ENCODE results near the gene PCDH9. TPM values are rescaled to one million over a fixed set of nuclear protein-coding genes. Genes with fewer than 3 reads are reported as not detected.

The PCDH9 gene
- total and polyA plus RNA-seq, 7 experiments from 2014 or later: 0.08 to 1.3 (median 0.21) TPM

GRCh38 chr13:67083519-67083918 lies 146.6 kb downstream of the PCDH9 start:
- H3K4me1 Mint-ChIP-seq: no peaks in the 10 kb centered on the region
- H3K27ac ChIP-seq (ENCODE audit: low read depth, low read length): no peak overlapping the region
- H3K4me3 Mint-ChIP-seq: no peak overlapping the region
- H3K27me3 ChIP-seq (ENCODE audit: control insufficient read depth in 2 of 2, insufficient read depth in 2 of 2, low read length in 2 of 2): no peaks in the 10 kb centered on the region
- DNase-seq (no peak), ATAC-seq (no peak)
- ChIA-PET POLR2A (no interaction called here), CTCF (no interaction called here)
- no peaks in the 10 kb centered on the region for H3K36me3 ChIP-seq (ENCODE audit: control insufficient read depth in 2 of 3, insufficient read depth in 3 of 3, low read length in 3 of 3)
- intact Hi-C loops (cut with micrococcal nuclease): no loop called here
- H3K9me3 ChIP-seq (ENCODE audit: control insufficient read depth in 2 of 3, low read length in 3 of 3): no peaks in the 10 kb centered on the region
- no peak overlapping the region for H3K4me3 ChIP-seq (ENCODE audit: low read length)
- no peaks in the 10 kb centered on the region for H3K36me3 Mint-ChIP-seq
- H3K4me1 ChIP-seq (ENCODE audit: control insufficient read depth in 2 of 2, insufficient read depth in 2 of 2, low read length in 2 of 2): no peaks in the 10 kb centered on the region
- H3K9me3 Mint-ChIP-seq: peaks cover 0 to 5% (median 0%) of the 10 kb centered on the region in 11 donors
- no peaks in the 10 kb centered on the region for H3K27me3 Mint-ChIP-seq
- H3K27ac Mint-ChIP-seq: no peak overlapping the region

GRCh38 chr13:67080351-67080750 lies 149.8 kb downstream of the PCDH9 start:
- Mint-ChIP-seq H3K36me3 (no peaks in the 10 kb centered on the region), H3K27ac (no peak overlapping the region), H3K4me1 (no peaks in the 10 kb centered on the region), H3K9me3 (peaks cover 0 to 5% (median 0%) of the 10 kb centered on the region in 11 donors), H3K27me3 (no peaks in the 10 kb centered on the region), H3K4me3 (no peak overlapping the region)
- Histone ChIP-seq H3K4me1 (ENCODE audit: control insufficient read depth in 2 of 2, insufficient read depth in 2 of 2, low read length in 2 of 2) (no peaks in the 10 kb centered on the region), H3K27me3 (ENCODE audit: control insufficient read depth in 2 of 2, insufficient read depth in 2 of 2, low read length in 2 of 2) (no peaks in the 10 kb centered on the region), H3K36me3 (ENCODE audit: control insufficient read depth in 2 of 3, insufficient read depth in 3 of 3, low read length in 3 of 3) (no peaks in the 10 kb centered on the region), H3K27ac (ENCODE audit: low read depth, low read length) (no peak overlapping the region), H3K9me3 (ENCODE audit: control insufficient read depth in 2 of 3, low read length in 3 of 3) (no peaks in the 10 kb centered on the region), H3K4me3 (ENCODE audit: low read length) (no peak overlapping the region)
- intact Hi-C loops (cut with micrococcal nuclease): no loop called here
- ChIA-PET CTCF (no interaction called here), POLR2A (no interaction called here)
- DNase-seq (no peak), ATAC-seq (no peak)

DNA sequence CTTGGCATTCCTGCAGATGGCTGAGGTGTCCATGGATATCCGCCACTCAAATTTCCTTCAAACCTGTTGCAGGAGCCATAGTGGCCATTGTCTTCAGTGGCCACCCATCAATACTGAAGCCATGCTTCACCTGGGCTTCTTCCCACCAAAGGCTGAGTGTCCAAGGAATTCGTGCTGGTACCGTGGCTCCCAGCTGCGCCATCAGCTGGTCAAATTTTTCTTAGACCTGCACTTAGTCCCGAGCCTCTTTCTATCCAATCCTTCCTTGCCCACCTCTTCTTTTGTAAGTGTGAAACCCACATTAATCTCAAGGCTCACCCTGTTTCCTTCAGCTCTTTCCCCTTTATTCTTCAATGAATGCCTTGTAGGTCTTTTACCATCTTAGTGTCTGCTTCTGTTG lies 152.1 kb downstream of the PCDH9 start:
- Mint-ChIP-seq H3K9me3 (peaks cover 0 to 5% (median 0%) of the 10 kb centered on the region in 11 donors), H3K36me3 (no peaks in the 10 kb centered on the region), H3K4me1 (no peaks in the 10 kb centered on the region), H3K4me3 (no peak overlapping the region), H3K27ac (no peak overlapping the region), H3K27me3 (no peaks in the 10 kb centered on the region)
- Histone ChIP-seq H3K9me3 (ENCODE audit: control insufficient read depth in 2 of 3, low read length in 3 of 3) (no peaks in the 10 kb centered on the region), H3K36me3 (ENCODE audit: control insufficient read depth in 2 of 3, insufficient read depth in 3 of 3, low read length in 3 of 3) (no peaks in the 10 kb centered on the region), H3K27me3 (ENCODE audit: control insufficient read depth in 2 of 2, insufficient read depth in 2 of 2, low read length in 2 of 2) (no peaks in the 10 kb centered on the region), H3K4me1 (ENCODE audit: control insufficient read depth in 2 of 2, insufficient read depth in 2 of 2, low read length in 2 of 2) (no peaks in the 10 kb centered on the region), H3K4me3 (ENCODE audit: low read length) (no peak overlapping the region), H3K27ac (ENCODE audit: low read depth, low read length) (no peak overlapping the region)
- no peak for DNase-seq
- intact Hi-C loops (cut with micrococcal nuclease): no loop called here
- ChIA-PET POLR2A (no interaction called here), CTCF (no interaction called here)
- no peak for ATAC-seq

DNA sequence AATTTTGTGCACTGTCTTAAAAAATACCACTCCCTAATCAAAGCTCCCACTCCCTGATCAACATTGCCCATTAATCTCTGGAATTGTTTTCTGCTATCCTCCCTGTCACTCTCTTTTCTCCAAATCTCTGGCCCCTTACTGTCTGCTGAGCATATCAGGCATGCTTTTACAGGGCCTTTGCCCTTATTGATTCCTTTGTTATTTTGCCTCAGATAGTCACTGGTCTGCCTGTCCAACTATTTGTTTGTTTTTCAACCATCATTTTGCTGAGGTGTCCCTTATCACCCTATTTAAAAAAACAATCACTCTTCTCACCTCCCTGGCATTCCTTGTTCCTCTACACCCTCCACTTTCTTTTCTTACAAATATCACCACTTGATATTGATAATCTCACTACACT lies 153.0 kb downstream of the PCDH9 start:
- H3K27ac ChIP-seq (ENCODE audit: low read depth, low read length): no peak overlapping the region
- H3K27me3 ChIP-seq (ENCODE audit: control insufficient read depth in 2 of 2, insufficient read depth in 2 of 2, low read length in 2 of 2): no peaks in the 10 kb centered on the region
- ChIA-PET CTCF (no interaction called here), POLR2A (no interaction called here)
- H3K36me3 ChIP-seq (ENCODE audit: control insufficient read depth in 2 of 3, insufficient read depth in 3 of 3, low read length in 3 of 3): no peaks in the 10 kb centered on the region
- intact Hi-C loops (cut with micrococcal nuclease): no loop called here
- no peaks in the 10 kb centered on the region for H3K4me1 Mint-ChIP-seq
- H3K4me3 ChIP-seq (ENCODE audit: low read length): no peak overlapping the region
- H3K9me3 ChIP-seq (ENCODE audit: control insufficient read depth in 2 of 3, low read length in 3 of 3): no peaks in the 10 kb centered on the region
- H3K36me3 Mint-ChIP-seq: no peaks in the 10 kb centered on the region
- H3K4me1 ChIP-seq (ENCODE audit: control insufficient read depth in 2 of 2, insufficient read depth in 2 of 2, low read length in 2 of 2): no peaks in the 10 kb centered on the region
- H3K27me3 Mint-ChIP-seq: no peaks in the 10 kb centered on the region
- ATAC-seq: no peak
- H3K9me3 Mint-ChIP-seq: peaks cover 0 to 5% (median 0%) of the 10 kb centered on the region in 11 donors
- no peak overlapping the region for H3K4me3 Mint-ChIP-seq
- H3K27ac Mint-ChIP-seq: no peak overlapping the region
- DNase-seq: no peak

GRCh38 chr13:67076378-67076777 lies 153.8 kb downstream of the PCDH9 start:
- no peak overlapping the region for H3K4me3 Mint-ChIP-seq
- no peaks in the 10 kb centered on the region for H3K4me1 Mint-ChIP-seq
- CTCF ChIA-PET: no interaction called here
- Histone ChIP-seq H3K9me3 (ENCODE audit: control insufficient read depth in 2 of 3, low read length in 3 of 3) (no peaks in the 10 kb centered on the region), H3K4me3 (ENCODE audit: low read length) (no peak overlapping the region), H3K4me1 (ENCODE audit: control insufficient read depth in 2 of 2, insufficient read depth in 2 of 2, low read length in 2 of 2) (no peaks in the 10 kb centered on the region), H3K27ac (ENCODE audit: low read depth, low read length) (no peak overlapping the region), H3K36me3 (ENCODE audit: control insufficient read depth in 2 of 3, insufficient read depth in 3 of 3, low read length in 3 of 3) (no peaks in the 10 kb centered on the region), H3K27me3 (ENCODE audit: control insufficient read depth in 2 of 2, insufficient read depth in 2 of 2, low read length in 2 of 2) (no peaks in the 10 kb centered on the region)
- POLR2A ChIA-PET: no interaction called here
- H3K9me3 Mint-ChIP-seq: peaks cover 0 to 5% (median 0%) of the 10 kb centered on the region in 11 donors
- no peak for DNase-seq
- H3K27ac Mint-ChIP-seq: no peak overlapping the region
- intact Hi-C loops (cut with micrococcal nuclease): no loop called here
- H3K36me3 Mint-ChIP-seq: no peaks in the 10 kb centered on the region
- no peaks in the 10 kb centered on the region for H3K27me3 Mint-ChIP-seq
- ATAC-seq: no peak

GRCh38 chr13:67075239-67075638 lies 154.9 kb downstream of the PCDH9 start:
- Histone ChIP-seq H3K36me3 (ENCODE audit: control insufficient read depth in 2 of 3, insufficient read depth in 3 of 3, low read length in 3 of 3) (no peaks in the 10 kb centered on the region), H3K9me3 (ENCODE audit: control insufficient read depth in 2 of 3, low read length in 3 of 3) (no peaks in the 10 kb centered on the region), H3K4me1 (ENCODE audit: control insufficient read depth in 2 of 2, insufficient read depth in 2 of 2, low read length in 2 of 2) (no peaks in the 10 kb centered on the region), H3K4me3 (ENCODE audit: low read length) (no peak overlapping the region), H3K27me3 (ENCODE audit: control insufficient read depth in 2 of 2, insufficient read depth in 2 of 2, low read length in 2 of 2) (no peaks in the 10 kb centered on the region), H3K27ac (ENCODE audit: low read depth, low read length) (no peak overlapping the region)
- Mint-ChIP-seq H3K27me3 (no peaks in the 10 kb centered on the region), H3K4me1 (no peaks in the 10 kb centered on the region), H3K36me3 (no peaks in the 10 kb centered on the region), H3K27ac (no peak overlapping the region), H3K4me3 (no peak overlapping the region), H3K9me3 (peaks cover 0 to 5% (median 0%) of the 10 kb centered on the region in 11 donors)
- DNase-seq (no peak), ATAC-seq (no peak)
- POLR2A ChIA-PET: no interaction called here
- CTCF ChIA-PET: no interaction called here
- intact Hi-C loops (cut with micrococcal nuclease): no loop called here

GRCh38 chr13:67071918-67072598 lies 158.1 kb downstream of the PCDH9 start:
- Histone ChIP-seq H3K27ac (ENCODE audit: low read depth, low read length) (no peak overlapping the region), H3K9me3 (ENCODE audit: control insufficient read depth in 2 of 3, low read length in 3 of 3) (no peaks in the 10 kb centered on the region), H3K4me3 (ENCODE audit: low read length) (no peak overlapping the region), H3K27me3 (ENCODE audit: control insufficient read depth in 2 of 2, insufficient read depth in 2 of 2, low read length in 2 of 2) (no peaks in the 10 kb centered on the region), H3K4me1 (ENCODE audit: control insufficient read depth in 2 of 2, insufficient read depth in 2 of 2, low read length in 2 of 2) (no peaks in the 10 kb centered on the region), H3K36me3 (ENCODE audit: control insufficient read depth in 2 of 3, insufficient read depth in 3 of 3, low read length in 3 of 3) (no peaks in the 10 kb centered on the region)
- no peaks in the 10 kb centered on the region for H3K9me3 Mint-ChIP-seq
- intact Hi-C loops (cut with micrococcal nuclease): no loop called here
- no peak for ATAC-seq
- no peak overlapping the region for H3K4me3 Mint-ChIP-seq
- no peak for DNase-seq
- H3K36me3 Mint-ChIP-seq: no peaks in the 10 kb centered on the region
- no peak overlapping the region for H3K27ac Mint-ChIP-seq
- CTCF ChIA-PET: no interaction called here
- POLR2A ChIA-PET: no interaction called here
- H3K27me3 Mint-ChIP-seq: no peaks in the 10 kb centered on the region
- H3K4me1 Mint-ChIP-seq: no peaks in the 10 kb centered on the region
